Osteoblast (primary cell): ENCODE measurements around the gene FAM177A1. TPM values are rescaled to one million over a fixed set of nuclear protein-coding genes. Genes with fewer than 3 reads are reported as not detected.
"Not testable (repeated sequence)": the region's sequence is repeated elsewhere in the genome, so short reads cannot be mapped to it uniquely, and the experiment has no call there.

Experiments used
- DNase-seq: peaks from one replicate; pipeline ENCODE4 v3.0.0; 2011; ENCODE audit warnings: low spot score, mixed read lengths; ENCODE audit not compliant: insufficient read length; ENCODE audit errors: missing footprints
- H2AFZ ChIP-seq: 2 replicates; pipeline ENCODE4 v1.6.0; 2011; ENCODE audit warnings: mild to moderate bottlenecking, low read length
- H3K27ac ChIP-seq: 2 replicates; pipeline ENCODE4 v1.5.1; 2011; ENCODE audit warnings: mild to moderate bottlenecking, low read depth, low read length, moderate library complexity
- H3K27me3 ChIP-seq: 2 replicates; pipeline ENCODE4 v1.6.0; 2012; ENCODE audit warnings: mild to moderate bottlenecking, control low read depth, inconsistent platforms, low read length, moderate library complexity; ENCODE audit not compliant: insufficient read depth
- H3K36me3 ChIP-seq: 2 replicates; pipeline ENCODE4 v1.5.1; 2011; ENCODE audit warnings: mild to moderate bottlenecking, low read length, control low read depth, moderate library complexity; ENCODE audit not compliant: insufficient read depth
- H3K4me1 ChIP-seq: 2 replicates; pipeline ENCODE4 v1.5.1; 2011; ENCODE audit warnings: mild to moderate bottlenecking, low read length, control low read depth, moderate library complexity; ENCODE audit not compliant: insufficient read depth
- H3K4me2 ChIP-seq: 2 replicates; pipeline ENCODE4 v1.6.0; 2011; ENCODE audit warnings: mild to moderate bottlenecking, low read length; ENCODE audit not compliant: insufficient read depth
- H3K4me3 ChIP-seq: fragments of 200-600 bp; sonication (generic); 3 replicates; pipeline ENCODE4 v1.5.1; 2012; ENCODE audit warnings: mild to moderate bottlenecking, low read length, inconsistent platforms; ENCODE audit not compliant: insufficient read depth
- H3K79me2 ChIP-seq: 2 replicates; pipeline ENCODE4 v1.6.0; 2012; ENCODE audit warnings: mild to moderate bottlenecking, low read length, control low read depth, inconsistent platforms; ENCODE audit not compliant: insufficient read depth
- H3K9me3 ChIP-seq: 2 replicates; pipeline ENCODE4 v1.5.1; 2011; ENCODE audit warnings: low read depth, low read length, control low read depth
- H4K20me1 ChIP-seq: 2 replicates; pipeline ENCODE4 v1.6.0; 2012; ENCODE audit warnings: mild to moderate bottlenecking, low read length, control low read depth; ENCODE audit not compliant: insufficient read depth
- total RNA-seq: library from RNA; depleted of rRNA; stranded (reverse); fragments of >200 nt; gene quantifications from 2 replicates; pipeline ENCODE4 v1.2.3, GENCODE V29; 2012
- TF ChIP-seq, protein P1 (sequence below): IDR thresholded peaks from 2 replicates; pipeline ENCODE4 v1.5.1; 2011; ENCODE audit warnings: mild to moderate bottlenecking, low read depth, low read length, moderate library complexity; ENCODE audit errors: extremely low read depth

FAM177A1 gene
- total RNA-seq, 1 donor, result 30.0 TPM

DNA sequence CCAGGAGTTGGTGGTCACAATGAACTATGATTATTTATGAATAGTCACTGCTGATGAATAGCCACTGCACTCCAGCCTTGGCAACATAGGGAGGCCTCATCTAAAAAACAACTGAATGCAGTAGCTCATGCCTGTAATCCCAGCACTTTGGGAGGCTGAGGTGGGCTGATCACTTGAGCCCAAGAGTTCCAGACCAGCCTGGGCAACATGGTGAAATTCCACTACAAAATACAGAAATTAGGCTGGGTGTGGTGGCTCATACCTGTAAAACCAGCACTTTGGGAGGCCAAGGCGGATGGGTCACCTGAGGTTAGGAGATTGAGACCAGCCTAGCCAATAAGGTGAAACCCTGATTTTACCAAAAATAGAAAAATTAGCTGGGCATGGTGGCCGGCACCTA, 13.5 kb upstream of the FAM177A1 start:
- Histone ChIP-seq H3K4me3 (no peak overlapping the region), H3K79me2 (no peaks in the 10 kb centered on the region), H3K9me3 (no peaks in the 10 kb centered on the region), H2AFZ (no peak overlapping the region), H3K27me3 (no peaks in the 10 kb centered on the region), H3K4me2 (no peak overlapping the region), H3K36me3 (peaks cover 42% of the 10 kb centered on the region), H3K27ac (no peak overlapping the region), H4K20me1 (no peaks in the 10 kb centered on the region), H3K4me1 (no peaks in the 10 kb centered on the region)
- TF ChIP-seq, protein P1, sequence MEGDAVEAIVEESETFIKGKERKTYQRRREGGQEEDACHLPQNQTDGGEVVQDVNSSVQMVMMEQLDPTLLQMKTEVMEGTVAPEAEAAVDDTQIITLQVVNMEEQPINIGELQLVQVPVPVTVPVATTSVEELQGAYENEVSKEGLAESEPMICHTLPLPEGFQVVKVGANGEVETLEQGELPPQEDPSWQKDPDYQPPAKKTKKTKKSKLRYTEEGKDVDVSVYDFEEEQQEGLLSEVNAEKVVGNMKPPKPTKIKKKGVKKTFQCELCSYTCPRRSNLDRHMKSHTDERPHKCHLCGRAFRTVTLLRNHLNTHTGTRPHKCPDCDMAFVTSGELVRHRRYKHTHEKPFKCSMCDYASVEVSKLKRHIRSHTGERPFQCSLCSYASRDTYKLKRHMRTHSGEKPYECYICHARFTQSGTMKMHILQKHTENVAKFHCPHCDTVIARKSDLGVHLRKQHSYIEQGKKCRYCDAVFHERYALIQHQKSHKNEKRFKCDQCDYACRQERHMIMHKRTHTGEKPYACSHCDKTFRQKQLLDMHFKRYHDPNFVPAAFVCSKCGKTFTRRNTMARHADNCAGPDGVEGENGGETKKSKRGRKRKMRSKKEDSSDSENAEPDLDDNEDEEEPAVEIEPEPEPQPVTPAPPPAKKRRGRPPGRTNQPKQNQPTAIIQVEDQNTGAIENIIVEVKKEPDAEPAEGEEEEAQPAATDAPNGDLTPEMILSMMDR, result no peak
- DNase-seq, result no peak

DNA sequence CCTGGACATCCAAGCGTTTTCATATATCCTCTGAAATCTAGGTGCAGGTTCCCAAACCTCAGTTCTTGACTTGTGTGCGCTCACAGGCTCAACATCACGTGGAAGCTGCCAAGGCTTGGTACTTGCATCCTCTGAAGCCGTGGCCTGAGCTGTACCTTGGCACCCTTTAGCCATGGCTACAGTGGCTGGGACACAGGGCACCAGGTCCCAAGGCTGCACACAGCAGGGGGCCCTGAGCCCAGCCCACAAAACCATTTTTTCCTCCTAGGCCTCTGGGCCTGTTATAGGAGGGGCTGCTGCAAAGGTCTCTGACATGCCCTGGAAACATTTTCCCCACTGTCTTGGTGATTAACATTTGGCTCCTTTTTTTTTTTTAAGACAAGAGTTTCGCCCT, 11.6 kb upstream of the FAM177A1 start:
- Histone ChIP-seq H3K27ac (no peak overlapping the region), H3K4me3 (no peak overlapping the region), H3K4me1 (no peaks in the 10 kb centered on the region), H4K20me1 (no peaks in the 10 kb centered on the region), H3K79me2 (no peaks in the 10 kb centered on the region), H3K4me2 (no peak overlapping the region), H3K36me3 (peaks cover 24% of the 10 kb centered on the region), H3K9me3 (no peaks in the 10 kb centered on the region), H3K27me3 (no peaks in the 10 kb centered on the region), H2AFZ (no peak overlapping the region)
- no peak for DNase-seq
- TF ChIP-seq, protein P1, result no peak

DNA sequence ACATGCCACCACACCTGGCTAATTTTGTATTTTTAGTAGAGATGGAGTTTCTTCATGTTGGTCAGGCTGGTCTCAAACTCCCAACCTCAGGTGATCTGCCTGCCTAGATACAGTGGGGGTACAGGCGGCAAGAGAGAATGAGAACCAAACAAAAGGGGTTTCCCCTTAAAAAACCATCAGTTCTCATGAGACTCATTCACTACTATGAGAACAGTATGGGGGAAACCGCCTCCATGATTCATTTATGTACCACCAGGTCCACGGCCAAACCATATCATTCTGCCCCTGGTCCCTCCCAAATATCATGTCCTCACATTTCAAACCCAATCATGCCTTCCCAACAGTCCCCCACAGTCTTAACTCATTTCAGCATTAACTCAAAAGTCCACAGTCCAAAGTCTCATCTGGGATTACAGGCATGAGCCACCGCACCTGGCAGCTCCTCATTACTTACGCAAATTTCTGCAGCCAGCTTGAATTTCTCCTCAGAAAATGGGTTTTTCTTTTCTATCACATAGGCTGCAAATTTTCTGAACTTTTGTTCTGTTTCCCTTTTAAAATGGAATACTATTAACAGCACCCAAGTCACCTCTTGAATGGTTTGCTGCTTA, 11.0 kb upstream of the FAM177A1 start:
- not testable (repeated sequence) for H4K20me1 ChIP-seq, H3K79me2 ChIP-seq, H3K27me3 ChIP-seq

DNA sequence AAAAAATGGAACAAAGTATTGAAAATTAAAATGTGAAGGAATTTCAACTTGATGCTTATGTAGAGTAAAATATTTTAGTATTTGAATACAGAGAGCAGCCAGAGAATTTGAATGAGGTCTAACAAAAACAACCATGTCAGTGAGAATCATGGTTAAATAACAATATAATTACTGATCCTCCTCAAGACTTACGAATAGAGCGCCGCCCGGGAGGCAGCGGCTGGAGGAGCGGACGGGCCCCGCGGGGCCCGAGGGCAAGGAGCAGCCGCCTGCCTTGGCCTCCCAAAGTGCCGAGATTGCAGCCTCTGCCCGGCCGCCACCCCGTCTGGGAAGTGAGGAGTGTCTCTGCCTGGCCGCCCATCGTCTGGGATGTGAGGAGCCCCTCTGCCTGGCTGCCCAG, 7.8 kb upstream of the FAM177A1 start:
- not testable (repeated sequence) for H2AFZ ChIP-seq, H3K4me3 ChIP-seq, H3K4me2 ChIP-seq, H3K4me1 ChIP-seq, H3K9me3 ChIP-seq, H3K79me2 ChIP-seq, H3K36me3 ChIP-seq, DNase-seq, H4K20me1 ChIP-seq, H3K27me3 ChIP-seq, H3K27ac ChIP-seq

More for the DNA sequence above, 11.0 kb upstream of the FAM177A1 start:
- H3K36me3 ChIP-seq, result peaks cover 20% of the 10 kb centered on the region
- not testable (repeated sequence) for H3K9me3 ChIP-seq, H3K4me3 ChIP-seq, H3K27ac ChIP-seq, H3K4me2 ChIP-seq, H2AFZ ChIP-seq, H3K4me1 ChIP-seq, DNase-seq

DNA sequence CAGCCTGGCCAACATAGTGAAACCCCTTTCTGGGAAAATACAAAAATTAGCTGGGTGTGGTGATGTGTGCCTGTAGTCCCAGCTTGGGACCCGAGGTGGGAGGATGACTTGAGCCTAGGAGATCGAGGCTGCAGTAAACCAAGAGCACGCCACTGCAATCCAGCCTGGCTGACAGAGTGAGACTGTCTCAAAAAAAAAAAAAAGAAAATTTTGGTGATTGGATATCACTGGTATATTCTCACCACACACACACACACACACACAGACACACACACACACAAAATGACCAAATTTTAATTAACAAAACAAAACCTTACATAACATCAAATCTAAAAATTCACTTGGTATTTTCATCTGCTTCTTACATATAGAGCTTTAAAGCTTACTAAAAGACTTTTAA, 3.4 kb upstream of the FAM177A1 start:
- Histone ChIP-seq H3K4me1 (peaks cover 4% of the 10 kb centered on the region), H3K9me3 (no peaks in the 10 kb centered on the region), H2AFZ (no peak overlapping the region), H3K27ac (no peak overlapping the region), H3K36me3 (no peaks in the 10 kb centered on the region), H3K4me2 (no peak overlapping the region), H3K79me2 (peaks cover 11% of the 10 kb centered on the region), H3K27me3 (no peaks in the 10 kb centered on the region), H4K20me1 (no peaks in the 10 kb centered on the region), H3K4me3 (no peak overlapping the region)
- TF ChIP-seq, protein P1, result no peak
- no peak for DNase-seq
